Activated T-cell treated with anti-CD3 and anti-CD28 coated beads, Interleukin-2, amount 50 U/mL, for 24 hours (primary cell): Measurements from ENCODE around the gene DLG2.

Source experiments
- DNase-seq: peaks from one replicate; pipeline ENCODE4 v3.0.0-alpha.2; 2020
- H3K27ac Mint-ChIP-seq: 2 replicates; pipeline ENCODE4 v1.8.0; 2020; ENCODE audit warnings: mild to moderate bottlenecking, mixed read lengths
- H3K27me3 Mint-ChIP-seq: 2 replicates; pipeline ENCODE4 v1.8.0; 2020; ENCODE audit warnings: mixed read lengths
- H3K36me3 Mint-ChIP-seq: 2 replicates; pipeline ENCODE4 v1.8.0; 2020; ENCODE audit warnings: low read depth, mixed read lengths
- H3K4me1 Mint-ChIP-seq: 2 replicates; pipeline ENCODE4 v1.8.0; 2020; ENCODE audit warnings: low read depth, mixed read lengths
- H3K4me3 Mint-ChIP-seq: 2 replicates; pipeline ENCODE4 v1.8.0; 2020; ENCODE audit warnings: mild to moderate bottlenecking, moderate library complexity, mixed read lengths
- H3K9me3 Mint-ChIP-seq: 2 replicates; pipeline ENCODE4 v1.8.0; 2020; ENCODE audit warnings: mixed read lengths

Gene DLG2

DNA sequence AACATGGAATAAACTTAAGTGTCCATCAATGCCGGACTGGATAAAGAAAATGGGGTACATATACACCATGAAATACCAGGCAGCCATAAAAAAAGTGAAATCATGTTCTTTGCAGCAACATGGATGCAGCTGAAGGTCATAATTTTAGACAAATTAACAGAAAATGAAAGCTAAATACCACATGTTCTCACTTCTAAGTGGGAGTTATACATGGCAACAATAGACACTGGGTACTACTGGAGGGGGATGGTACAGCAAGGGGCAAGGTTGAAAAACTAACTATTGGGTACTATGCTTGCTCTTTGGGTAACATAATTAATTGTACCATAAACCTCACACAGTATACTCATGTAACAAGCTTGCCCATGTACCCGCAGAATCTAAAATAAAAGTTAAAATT lies 851.6 kb downstream of the DLG2 start:
- no peaks in the 10 kb centered on the region for H3K4me1 Mint-ChIP-seq
- H3K4me3 Mint-ChIP-seq, result no peak overlapping the region

DNA sequence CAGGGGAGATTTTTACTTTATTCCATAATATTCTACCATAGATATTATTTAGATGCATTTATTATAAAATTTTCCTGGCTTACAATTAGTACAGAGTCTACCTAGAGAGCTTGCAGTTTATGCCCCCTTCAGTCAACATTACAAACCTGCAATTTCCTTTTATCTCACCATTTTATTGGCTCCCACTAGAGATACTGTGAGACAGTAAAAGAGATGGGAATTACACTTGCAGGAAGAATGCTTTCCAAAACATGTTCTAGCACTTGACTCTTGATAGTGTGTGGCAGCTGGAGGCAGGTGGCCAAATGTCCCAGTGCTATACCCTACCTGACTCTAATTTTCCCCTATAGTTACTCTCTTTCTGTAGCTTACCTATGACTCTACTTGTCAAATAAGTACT lies 863.2 kb downstream of the DLG2 start:
- DNase-seq, result no peak
- Mint-ChIP-seq H3K9me3 (peaks cover 24% of the 10 kb centered on the region), H3K27me3 (no peaks in the 10 kb centered on the region), H3K4me3 (no peak overlapping the region), H3K27ac (no peak overlapping the region), H3K36me3 (no peaks in the 10 kb centered on the region), H3K4me1 (no peaks in the 10 kb centered on the region)

More for the DNA sequence above, 851.6 kb downstream of the DLG2 start:
- DNase-seq, result no peak
- Mint-ChIP-seq H3K27me3 (no peaks in the 10 kb centered on the region), H3K27ac (no peak overlapping the region), H3K36me3 (no peaks in the 10 kb centered on the region), H3K9me3 (peaks cover 46% of the 10 kb centered on the region)

DNA sequence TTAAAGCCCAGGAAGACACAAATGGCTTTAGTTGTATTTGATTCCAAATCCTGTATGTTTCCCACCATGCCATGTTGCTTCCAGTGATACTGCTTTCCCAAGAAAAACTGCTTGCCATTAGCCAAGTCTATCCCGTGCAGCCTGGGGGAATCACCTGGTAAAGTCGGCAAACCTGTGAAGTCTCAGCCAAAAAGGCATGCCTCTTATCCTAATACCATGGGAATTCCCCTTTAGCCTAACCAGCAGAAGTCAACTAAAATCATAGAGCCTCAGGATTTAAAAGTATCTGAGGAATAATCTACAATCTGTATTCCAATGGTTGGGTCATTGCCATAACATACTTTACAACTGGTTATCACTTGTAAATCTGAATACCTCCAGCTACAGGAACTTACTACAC lies 869.4 kb downstream of the DLG2 start:
- H3K27me3 Mint-ChIP-seq, result no peaks in the 10 kb centered on the region
- no peaks in the 10 kb centered on the region for H3K36me3 Mint-ChIP-seq
- no peaks in the 10 kb centered on the region for H3K4me1 Mint-ChIP-seq
- no peak overlapping the region for H3K27ac Mint-ChIP-seq
- H3K9me3 Mint-ChIP-seq, result peaks cover 25% of the 10 kb centered on the region
- no peak overlapping the region for H3K4me3 Mint-ChIP-seq
- no peak for DNase-seq

DNA sequence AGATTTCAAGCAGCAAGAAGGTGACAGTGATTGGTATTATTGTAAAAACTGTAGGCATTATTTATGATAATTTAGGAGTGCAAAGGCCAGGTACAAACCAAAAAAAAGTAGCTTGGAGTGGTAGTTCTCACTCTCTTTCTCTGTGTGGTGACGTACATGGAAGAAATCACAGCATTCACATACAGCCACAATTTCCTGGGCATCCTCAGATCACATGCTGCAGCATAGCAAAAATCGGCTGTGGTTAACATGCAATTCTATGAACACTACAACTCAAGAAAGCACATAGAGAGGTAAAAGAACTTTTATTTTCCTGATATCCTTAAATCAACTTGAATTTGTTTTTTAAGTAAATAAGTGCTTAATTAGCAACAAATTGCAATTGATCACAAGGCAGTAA lies 875.8 kb downstream of the DLG2 start:
- no peaks in the 10 kb centered on the region for H3K36me3 Mint-ChIP-seq
- H3K27ac Mint-ChIP-seq, result no peak overlapping the region
- H3K27me3 Mint-ChIP-seq, result no peaks in the 10 kb centered on the region
- no peak overlapping the region for H3K4me3 Mint-ChIP-seq
- H3K4me1 Mint-ChIP-seq, result peaks cover 1% of the 10 kb centered on the region
- DNase-seq, result no peak
- H3K9me3 Mint-ChIP-seq, result peaks cover 13% of the 10 kb centered on the region

DNA sequence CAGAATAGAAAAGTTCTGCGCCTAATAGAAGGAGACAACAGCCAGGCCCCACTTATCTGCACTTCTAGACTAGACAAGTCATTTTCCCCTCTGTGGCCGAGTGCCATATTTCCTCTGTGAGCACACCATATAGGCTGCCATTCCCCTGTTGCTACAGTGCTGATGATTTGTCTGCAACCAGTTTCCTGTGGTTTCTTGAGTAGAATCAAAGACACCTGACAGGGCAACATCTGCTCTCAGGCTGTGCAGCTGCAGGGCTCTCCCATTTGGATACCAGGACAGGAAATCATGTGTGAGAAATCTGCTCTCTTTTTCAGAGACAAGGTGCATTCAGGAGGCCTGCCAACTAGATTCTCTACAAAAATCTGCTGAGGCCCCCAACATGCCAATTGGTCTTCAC lies 879.3 kb downstream of the DLG2 start:
- Mint-ChIP-seq H3K9me3 (peaks cover 12% of the 10 kb centered on the region), H3K36me3 (no peaks in the 10 kb centered on the region), H3K27ac (no peak overlapping the region), H3K4me1 (peaks cover 1% of the 10 kb centered on the region), H3K4me3 (no peak overlapping the region), H3K27me3 (no peaks in the 10 kb centered on the region)
- no peak for DNase-seq

DNA sequence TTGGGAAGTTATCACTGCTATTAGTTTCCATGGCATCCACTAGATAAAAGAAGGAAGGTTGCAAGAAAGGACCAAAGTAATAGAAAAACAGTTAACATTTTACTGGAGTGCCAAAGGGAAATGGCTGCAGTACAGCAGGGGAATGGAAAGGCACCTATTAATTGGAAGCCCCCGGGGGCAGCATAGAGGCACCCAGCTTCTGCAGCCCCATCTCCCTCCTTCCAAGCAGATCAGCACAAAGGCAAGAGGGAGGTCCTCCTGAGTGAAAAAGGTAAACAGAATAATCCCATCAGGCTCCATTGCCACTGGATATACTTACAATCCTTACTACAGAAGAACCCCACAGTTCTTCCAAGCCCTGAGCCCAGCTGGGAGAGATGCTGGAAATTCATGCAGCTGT lies 887.1 kb downstream of the DLG2 start:
- H3K27me3 Mint-ChIP-seq, result no peaks in the 10 kb centered on the region
- H3K27ac Mint-ChIP-seq, result no peak overlapping the region
- DNase-seq, result no peak
- H3K4me3 Mint-ChIP-seq, result no peak overlapping the region
- H3K4me1 Mint-ChIP-seq, result no peaks in the 10 kb centered on the region
- H3K36me3 Mint-ChIP-seq, result no peaks in the 10 kb centered on the region
- peaks cover 21% of the 10 kb centered on the region for H3K9me3 Mint-ChIP-seq

DNA sequence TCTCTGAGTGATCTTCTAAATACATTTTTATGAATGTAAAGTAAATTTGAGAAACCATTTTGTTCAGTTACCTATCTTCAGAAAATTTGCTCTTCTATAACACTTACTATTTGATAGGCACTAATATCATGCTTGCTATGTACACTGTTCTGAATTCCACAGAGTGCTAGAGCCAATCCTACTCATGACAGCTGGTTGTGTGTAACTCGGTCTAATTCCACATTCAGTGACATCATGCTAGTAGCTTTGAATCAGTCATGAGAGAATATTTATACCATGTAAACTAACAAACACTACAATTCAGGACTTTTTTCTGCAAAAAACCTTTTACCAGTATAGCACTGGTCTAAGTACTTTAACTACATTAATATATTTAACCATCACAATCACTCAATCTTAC lies 902.9 kb downstream of the DLG2 start:
- Mint-ChIP-seq H3K27me3 (peaks cover 11% of the 10 kb centered on the region), H3K4me3 (no peak overlapping the region), H3K36me3 (no peaks in the 10 kb centered on the region), H3K9me3 (peaks cover 29% of the 10 kb centered on the region), H3K27ac (no peak overlapping the region), H3K4me1 (no peaks in the 10 kb centered on the region)
- no peak for DNase-seq

DNA sequence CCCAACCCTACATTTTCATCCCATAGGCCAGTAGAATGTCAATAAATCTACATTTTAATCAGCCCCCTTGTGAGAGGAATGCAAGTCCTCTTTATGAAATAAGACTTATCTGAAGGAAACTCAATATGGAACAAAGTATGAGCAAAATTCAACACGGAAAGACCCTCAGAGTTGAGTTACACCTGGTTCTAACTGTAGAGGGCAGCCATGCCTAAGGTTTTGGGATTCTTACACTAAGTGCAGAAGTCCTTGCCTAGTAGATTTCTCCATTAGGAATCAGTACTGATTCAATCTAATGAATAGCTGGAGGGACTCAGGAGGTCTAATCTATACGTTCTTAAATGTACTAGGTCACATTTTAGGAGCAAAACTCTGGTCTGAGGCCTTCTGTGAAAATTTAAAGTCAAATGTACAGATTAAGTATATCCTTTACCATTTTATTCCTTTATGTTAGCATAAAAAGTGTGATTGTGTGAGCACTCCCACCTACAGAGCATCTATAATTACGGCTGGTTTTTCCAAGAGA lies 904.5 kb downstream of the DLG2 start:
- no peaks in the 10 kb centered on the region for H3K4me1 Mint-ChIP-seq
- peaks cover 11% of the 10 kb centered on the region for H3K27me3 Mint-ChIP-seq
- H3K27ac Mint-ChIP-seq, result no peak overlapping the region
- no peak for DNase-seq
- no peak overlapping the region for H3K4me3 Mint-ChIP-seq
- H3K36me3 Mint-ChIP-seq, result no peaks in the 10 kb centered on the region
- peaks cover 19% of the 10 kb centered on the region for H3K9me3 Mint-ChIP-seq

DNA sequence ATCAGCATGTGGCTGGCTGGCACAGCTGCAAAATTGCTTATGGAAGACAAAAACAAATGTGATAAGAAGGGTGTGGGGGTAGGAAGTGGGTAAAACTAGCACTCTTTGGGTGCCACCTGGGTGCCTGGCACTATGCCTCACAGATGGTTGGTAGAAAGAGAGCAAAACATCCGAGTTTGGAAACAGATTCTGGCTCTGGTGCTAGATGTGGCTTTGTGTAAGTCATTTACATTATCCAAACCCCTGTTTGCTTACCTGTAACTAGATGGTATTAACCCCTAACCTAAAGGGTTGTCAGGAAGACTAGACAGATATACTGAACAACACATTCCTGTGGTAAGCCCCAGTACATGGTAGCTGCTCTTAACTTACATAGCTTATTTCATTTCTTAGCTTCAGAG lies 905.6 kb downstream of the DLG2 start:
- Mint-ChIP-seq H3K27me3 (peaks cover 11% of the 10 kb centered on the region), H3K27ac (no peak overlapping the region), H3K4me3 (no peak overlapping the region), H3K4me1 (no peaks in the 10 kb centered on the region), H3K36me3 (no peaks in the 10 kb centered on the region), H3K9me3 (peaks cover 12% of the 10 kb centered on the region)
- no peak for DNase-seq

DNA sequence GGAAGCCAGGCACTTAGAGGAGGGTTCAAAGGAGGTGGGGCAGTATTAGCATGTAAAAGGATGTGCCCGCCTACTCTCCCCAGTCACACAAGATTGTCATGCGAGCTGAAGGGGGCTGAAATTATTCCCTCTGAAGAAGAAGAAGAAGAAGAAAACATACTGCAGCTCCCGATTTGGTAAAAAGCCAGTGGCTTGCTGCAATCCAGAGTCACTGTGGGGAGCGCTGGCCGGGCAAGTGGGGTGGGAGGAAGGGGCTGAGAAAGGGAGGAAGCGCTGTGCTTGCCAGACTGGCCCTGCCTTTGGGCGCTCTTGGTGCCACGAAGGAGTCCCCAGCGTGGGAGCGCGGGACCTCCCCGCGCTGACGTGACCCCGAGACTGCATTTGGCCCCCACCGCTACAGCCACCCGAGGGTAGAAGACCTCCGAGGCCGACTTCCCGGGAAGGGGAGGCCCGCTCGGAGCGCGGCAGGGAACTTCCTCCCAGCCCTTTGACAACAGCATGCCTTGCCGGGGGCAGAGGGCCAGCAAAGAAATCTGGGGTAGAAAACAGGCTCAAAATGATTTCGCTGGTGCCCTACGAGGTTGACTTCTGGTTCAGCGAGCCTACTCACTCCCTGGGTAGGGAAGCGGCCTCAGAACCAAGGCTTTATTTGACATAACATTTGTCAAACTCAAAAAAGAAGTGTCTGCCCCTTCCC lies 906.3 kb downstream of the DLG2 start:
- Mint-ChIP-seq H3K27ac (no peak overlapping the region), H3K27me3 (peaks cover 11% of the 10 kb centered on the region), H3K9me3 (peaks cover 7% of the 10 kb centered on the region), H3K4me3 (peak overlapping the region; percentile 29), H3K36me3 (no peaks in the 10 kb centered on the region), H3K4me1 (no peaks in the 10 kb centered on the region)
- DNase-seq, result no peak

DNA sequence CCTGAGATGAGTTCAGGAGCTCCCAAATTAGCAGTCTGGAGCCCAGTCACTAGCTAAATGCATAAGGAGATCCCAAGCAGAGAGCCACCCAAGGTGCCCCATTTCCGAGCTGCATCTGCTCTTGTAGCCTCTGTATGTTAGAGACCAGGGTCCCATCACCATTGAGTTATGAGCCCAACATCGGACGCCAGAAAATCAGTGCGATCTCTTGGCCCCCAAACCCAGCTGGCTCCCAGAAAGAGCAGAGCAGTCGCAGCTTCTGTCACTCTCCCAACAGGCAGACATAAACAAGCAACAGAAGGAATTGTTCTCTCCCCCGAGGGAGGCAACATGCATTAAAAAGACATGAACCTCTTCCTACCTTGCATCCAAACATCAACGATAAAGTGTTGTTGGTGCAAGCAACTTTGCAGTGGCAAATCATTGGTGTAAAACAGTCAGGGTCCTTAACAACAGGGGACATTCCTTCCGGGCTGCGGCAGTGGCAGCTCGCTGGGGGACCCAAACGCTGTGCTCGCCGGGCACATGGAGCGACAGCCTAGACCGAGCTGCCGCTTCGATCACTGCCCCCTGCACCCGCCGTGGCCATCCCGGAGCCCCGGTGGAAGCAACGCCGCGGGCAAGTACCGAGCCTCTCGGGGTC lies 907.1 kb downstream of the DLG2 start:
- no peaks in the 10 kb centered on the region for H3K36me3 Mint-ChIP-seq
- no peak for DNase-seq
- peaks cover 8% of the 10 kb centered on the region for H3K9me3 Mint-ChIP-seq
- peak overlapping the region; percentile 48 for H3K4me3 Mint-ChIP-seq
- H3K27me3 Mint-ChIP-seq, result peaks cover 11% of the 10 kb centered on the region
- H3K4me1 Mint-ChIP-seq, result no peaks in the 10 kb centered on the region
- H3K27ac Mint-ChIP-seq, result no peak overlapping the region

DNA sequence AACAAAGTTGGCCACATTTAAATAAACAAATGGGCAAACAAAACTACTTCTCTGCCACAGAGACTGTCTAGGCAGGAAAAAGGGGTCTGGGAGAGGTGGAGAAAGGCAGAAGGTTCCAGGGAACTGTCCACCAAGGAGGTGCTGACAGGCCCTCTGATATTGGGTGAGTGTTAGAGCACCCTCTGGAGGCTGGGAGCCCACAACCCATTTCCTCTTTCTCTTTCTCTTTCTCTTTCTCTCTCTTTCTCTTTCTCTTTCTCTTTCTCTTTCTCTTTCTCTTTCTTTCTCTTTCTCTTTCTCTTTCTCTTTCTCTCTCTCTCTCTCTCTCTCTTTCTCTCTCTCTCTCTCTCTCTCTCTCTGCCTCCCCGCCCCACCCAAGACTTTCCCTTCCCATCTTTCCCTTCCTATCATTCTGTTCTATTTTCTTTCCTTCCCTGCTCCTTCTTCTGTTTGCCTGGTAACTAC lies 912.8 kb downstream of the DLG2 start:
- H3K27ac Mint-ChIP-seq, result no peak overlapping the region
- peaks cover 16% of the 10 kb centered on the region for H3K9me3 Mint-ChIP-seq
- no peaks in the 10 kb centered on the region for H3K36me3 Mint-ChIP-seq
- H3K4me3 Mint-ChIP-seq, result no peak overlapping the region
- DNase-seq, result no peak
- H3K27me3 Mint-ChIP-seq, result no peaks in the 10 kb centered on the region
- no peaks in the 10 kb centered on the region for H3K4me1 Mint-ChIP-seq

DNA sequence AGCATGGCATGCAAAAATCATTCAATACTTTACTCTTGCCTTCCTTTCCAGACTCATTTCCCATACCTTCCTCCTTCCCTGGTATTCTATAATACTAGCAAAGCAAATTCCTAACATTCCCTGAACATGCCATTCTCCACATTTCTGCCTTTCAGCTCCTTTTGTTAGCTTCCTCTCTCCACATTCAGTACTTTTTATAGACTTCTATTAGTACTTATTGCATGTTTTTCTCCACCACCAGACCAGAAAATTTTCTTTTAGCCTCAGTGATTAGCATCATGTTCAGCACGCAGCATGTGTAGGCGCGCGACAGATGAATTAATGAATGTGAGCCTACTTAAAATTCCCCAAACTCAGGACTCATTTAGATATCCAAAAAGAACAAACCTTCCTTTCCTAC lies 935.3 kb downstream of the DLG2 start:
- no peaks in the 10 kb centered on the region for H3K36me3 Mint-ChIP-seq
- no peak overlapping the region for H3K4me3 Mint-ChIP-seq
- no peaks in the 10 kb centered on the region for H3K4me1 Mint-ChIP-seq
- peaks cover 10% of the 10 kb centered on the region for H3K9me3 Mint-ChIP-seq
- DNase-seq, result no peak
- no peak overlapping the region for H3K27ac Mint-ChIP-seq
- H3K27me3 Mint-ChIP-seq, result no peaks in the 10 kb centered on the region

DNA sequence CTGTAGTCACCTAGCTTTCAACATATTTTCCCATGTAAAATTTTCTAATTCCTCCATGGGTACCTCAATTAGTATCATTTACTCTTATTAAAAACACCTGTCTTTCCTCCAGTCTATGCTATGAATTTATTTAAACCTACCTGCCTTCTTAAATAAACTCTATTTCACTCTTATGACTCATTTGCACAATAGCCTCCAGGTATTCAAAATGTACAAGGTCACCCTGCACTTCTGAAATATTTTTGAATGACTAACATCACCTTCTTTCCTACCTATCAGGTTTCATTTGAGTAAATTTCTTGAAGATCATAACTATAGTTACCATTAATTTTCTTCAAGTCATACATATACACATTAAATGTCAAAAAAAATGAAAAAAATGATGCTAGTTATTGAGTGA lies 939.7 kb downstream of the DLG2 start:
- Mint-ChIP-seq H3K4me3 (no peak overlapping the region), H3K4me1 (no peaks in the 10 kb centered on the region), H3K36me3 (no peaks in the 10 kb centered on the region), H3K27ac (no peak overlapping the region), H3K27me3 (no peaks in the 10 kb centered on the region), H3K9me3 (peaks cover 7% of the 10 kb centered on the region)
- no peak for DNase-seq

DNA sequence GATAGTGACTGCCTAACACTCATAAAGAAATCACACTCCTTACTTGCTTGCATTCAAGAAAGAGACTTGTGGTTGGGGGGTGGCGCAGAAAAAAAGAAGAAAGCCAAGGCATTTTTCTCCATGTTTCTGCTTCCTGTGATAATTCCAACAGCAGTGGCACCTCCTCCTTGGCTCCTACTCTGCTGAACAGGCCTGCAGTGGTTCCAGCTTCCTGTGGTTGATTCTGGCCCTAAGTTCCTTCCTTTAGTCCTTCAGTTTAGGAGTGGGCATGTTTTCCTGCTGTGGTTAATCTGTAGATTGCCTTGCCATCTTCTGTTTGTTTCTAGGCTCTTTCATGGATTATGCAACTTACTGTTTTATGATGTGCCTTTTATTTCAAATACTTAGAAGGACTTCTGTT lies 940.4 kb downstream of the DLG2 start:
- Mint-ChIP-seq H3K9me3 (peaks cover 10% of the 10 kb centered on the region), H3K4me3 (no peak overlapping the region), H3K4me1 (no peaks in the 10 kb centered on the region), H3K36me3 (no peaks in the 10 kb centered on the region), H3K27ac (no peak overlapping the region), H3K27me3 (no peaks in the 10 kb centered on the region)
- no peak for DNase-seq
